H9 (cell line): Measurements from ENCODE around the gene ANXA9. TPM values are rescaled to one million over a fixed set of nuclear protein-coding genes. Genes with fewer than 3 reads are reported as not detected.

Source experiments
- DNase-seq: peaks from one replicate; pipeline ENCODE4 v3.0.0-alpha.2; 2017
- H2AFZ ChIP-seq: one replicate; pipeline ENCODE4 v1.6.1; 2013; ENCODE audit warnings: mild to moderate bottlenecking, low read length, control low read depth, moderate library complexity
- H2AK5ac ChIP-seq: 2 replicates; pipeline ENCODE4 v1.6.1; 2013; ENCODE audit warnings: low read length, control low read depth, mixed read lengths; ENCODE audit not compliant: insufficient read length
- H2BK120ac ChIP-seq: one replicate; pipeline ENCODE4 v1.6.1; 2013; ENCODE audit warnings: low read depth, mild to moderate bottlenecking, low read length, control low read depth, inconsistent platforms; ENCODE audit not compliant: poor library complexity, severe bottlenecking
- H2BK12ac ChIP-seq: 2 replicates; pipeline ENCODE4 v1.6.1; 2013; ENCODE audit warnings: low read length, control low read depth, mixed read lengths, low read depth; ENCODE audit not compliant: insufficient read length
- H2BK15ac ChIP-seq: 2 replicates; pipeline ENCODE4 v1.6.1; 2013; ENCODE audit warnings: low read depth, low read length, control low read depth
- H2BK20ac ChIP-seq: one replicate; pipeline ENCODE4 v1.6.1; 2013; ENCODE audit warnings: low read depth, mild to moderate bottlenecking, low read length, control low read depth, inconsistent platforms; ENCODE audit not compliant: poor library complexity, severe bottlenecking
- H2BK5ac ChIP-seq: 2 replicates; pipeline ENCODE4 v1.6.1; 2013; ENCODE audit warnings: low read length, control low read depth, mixed read lengths; ENCODE audit not compliant: insufficient read length
- H3K14ac ChIP-seq: 2 replicates; pipeline ENCODE4 v1.6.1; 2013; ENCODE audit warnings: low read length, control low read depth; ENCODE audit not compliant: insufficient read depth
- H3K18ac ChIP-seq: 2 replicates; pipeline ENCODE4 v1.6.1; 2013; ENCODE audit warnings: low read depth, mild to moderate bottlenecking, mixed read lengths, low read length, control low read depth; ENCODE audit not compliant: insufficient read length
- H3K23ac ChIP-seq: 2 replicates; pipeline ENCODE4 v1.6.1; 2013; ENCODE audit warnings: low read length, control low read depth, mixed read lengths, low read depth; ENCODE audit not compliant: insufficient read length
- H3K23me2 ChIP-seq: 2 replicates; pipeline ENCODE4 v1.6.1; 2013; ENCODE audit warnings: low read depth, mild to moderate bottlenecking, mixed read lengths, low read length, control low read depth; ENCODE audit not compliant: insufficient read length, poor library complexity, severe bottlenecking
- H3K27ac ChIP-seq: 2 replicates; pipeline ENCODE4 v1.5.1; 2013; ENCODE audit warnings: low read length, control low read depth, mixed read lengths, low read depth; ENCODE audit not compliant: insufficient read length
- H3K27me3 ChIP-seq: 2 replicates; pipeline ENCODE4 v1.6.1; 2013; ENCODE audit warnings: low read length, control low read depth, inconsistent platforms; ENCODE audit not compliant: insufficient read depth
- H3K4ac ChIP-seq: 2 replicates; pipeline ENCODE4 v1.6.1; 2013; ENCODE audit warnings: low read depth, mild to moderate bottlenecking, control low read depth, inconsistent platforms, low read length, moderate library complexity
- H3K4me1 ChIP-seq: 2 replicates; pipeline ENCODE4 v1.6.1; 2013; ENCODE audit warnings: low read length, control low read depth, inconsistent platforms; ENCODE audit not compliant: insufficient read depth
- H3K4me2 ChIP-seq: 2 replicates; pipeline ENCODE4 v1.6.1; 2013; ENCODE audit warnings: low read length, control low read depth, mixed read lengths; ENCODE audit not compliant: insufficient read length, insufficient read depth
- H3K56ac ChIP-seq: 2 replicates; pipeline ENCODE4 v1.6.1; 2013; ENCODE audit warnings: low read depth, mild to moderate bottlenecking, mixed read lengths, low read length, control low read depth; ENCODE audit not compliant: insufficient read length
- H3K79me1 ChIP-seq: 2 replicates; pipeline ENCODE4 v1.6.1; 2013; ENCODE audit warnings: low read depth, mild to moderate bottlenecking, moderate library complexity, low read length, control low read depth, inconsistent platforms; ENCODE audit not compliant: insufficient read depth, poor library complexity, severe bottlenecking
- H3K79me2 ChIP-seq: 2 replicates; pipeline ENCODE4 v1.6.1; 2013; ENCODE audit warnings: low read length, control low read depth, inconsistent platforms; ENCODE audit not compliant: insufficient read depth
- H3K9ac ChIP-seq: 2 replicates; pipeline ENCODE4 v1.6.1; 2013; ENCODE audit warnings: low read length, control low read depth, mixed read lengths; ENCODE audit not compliant: insufficient read length; ENCODE audit errors: extremely low read depth
- H3K9me3 ChIP-seq: one replicate; pipeline ENCODE4 v1.6.1; 2013; ENCODE audit warnings: low read depth, low read length, inconsistent platforms; ENCODE audit not compliant: control insufficient read depth
- H3T11ph ChIP-seq: one replicate; pipeline ENCODE4 v1.6.1; 2013; ENCODE audit warnings: mild to moderate bottlenecking, low read length, control low read depth, inconsistent platforms
- H4K20me1 ChIP-seq: one replicate; pipeline ENCODE4 v1.6.1; 2013; ENCODE audit not compliant: control insufficient read depth, insufficient read length, insufficient read depth
- H4K5ac ChIP-seq: 2 replicates; pipeline ENCODE4 v1.6.1; 2013; ENCODE audit warnings: low read depth, mild to moderate bottlenecking, mixed read lengths, low read length, control low read depth; ENCODE audit not compliant: insufficient read length
- H4K8ac ChIP-seq: replicated peaks from 2 replicates; pipeline ENCODE4 v1.6.1; 2013; ENCODE audit warnings: low read length, control low read depth, mixed read lengths, low read depth; ENCODE audit not compliant: insufficient read length
- H4K91ac ChIP-seq: 2 replicates; pipeline ENCODE4 v1.6.1; 2013; ENCODE audit warnings: low read depth, mild to moderate bottlenecking, moderate library complexity, mixed read lengths, low read length, control low read depth; ENCODE audit not compliant: insufficient read length
- H3K27ac Mint-ChIP-seq, 3 experiments: 2 replicates in 2 of 3; 3 replicates in 1 of 3; pipeline ENCODE4 v1.8.0; 2020 to 2021; ENCODE audit warnings: mixed read lengths in 3 of 3, mild to moderate bottlenecking in 1 of 3, moderate library complexity in 1 of 3
- H3K27me3 Mint-ChIP-seq: 2 replicates; pipeline ENCODE4 v1.8.0; 2021; ENCODE audit warnings: low read depth, mild to moderate bottlenecking, moderate library complexity, mixed read lengths
- H3K36me3 Mint-ChIP-seq, 3 experiments: 2 replicates in 2 of 3; 3 replicates in 1 of 3; pipeline ENCODE4 v1.8.0; 2020 to 2021; ENCODE audit warnings: low read depth in 3 of 3, mixed read lengths in 3 of 3; ENCODE audit not compliant: insufficient read depth in 1 of 3
- H3K4me1 Mint-ChIP-seq, 2 experiments: 2 replicates each; pipeline ENCODE4 v1.8.0; 2020; ENCODE audit warnings: mixed read lengths in 2 of 2
- H3K4me3 Mint-ChIP-seq, 2 experiments: 2 replicates in 1 of 2; 3 replicates in 1 of 2; pipeline ENCODE4 v1.8.0; 2020 to 2021; ENCODE audit warnings: mild to moderate bottlenecking in 2 of 2, mixed read lengths in 2 of 2, moderate library complexity in 1 of 2
- H3K9me3 Mint-ChIP-seq, 2 experiments: 2 replicates in 1 of 2; 3 replicates in 1 of 2; pipeline ENCODE4 v1.8.0; 2020; ENCODE audit warnings: mild to moderate bottlenecking in 2 of 2, mixed read lengths in 2 of 2, moderate library complexity in 1 of 2
- CTCF ChIP-seq: fragments of 200-600 bp; sonication (generic); conservative IDR thresholded peaks from 3 replicates; pipeline ENCODE4 v1.8.0; 2021; ENCODE audit warnings: antibody characterized with exemption, mild to moderate bottlenecking
- WGBS: extraction: QIAGEN DNeasy Blood & Tissue Kit; methylation state at CpG from one replicate; pipeline ENCODE4 v1.1.7; 2013; ENCODE audit warnings: missing lambda C conversion rate, low lambda C conversion rate, mixed read lengths; ENCODE audit not compliant: insufficient read length; ENCODE audit errors: extremely low coverage; 5-methylcytosine and 5-hydroxymethylcytosine counted together
- total RNA-seq: library from RNA; stranded (reverse); gene quantifications from 2 replicates; pipeline ENCODE4 v1.2.1, GENCODE V29; 2021

Gene ANXA9
- total RNA-seq, 1 experiment from 2014 or later = 0.92 TPM

GRCh38 chr1:150999926-151000325 lies 17.8 kb downstream of the ANXA9 start:
- no peak overlapping the region for H4K91ac ChIP-seq
- H3K4me2 ChIP-seq = no peak overlapping the region
- no peak overlapping the region for H3T11ph ChIP-seq
- no peak overlapping the region for H4K5ac ChIP-seq
- Mint-ChIP-seq H3K4me3 (no peak overlapping the region), H3K4me1 (peaks cover 5 to 10% of the 10 kb centered on the region in 2 experiments), H3K27me3 (no peaks in the 10 kb centered on the region), H3K27ac (no peak overlapping the region), H3K9me3 (no peaks in the 10 kb centered on the region), H3K36me3 (peaks cover 0 to 10% (median 5%) of the 10 kb centered on the region in 3 experiments; a peak in 2 of 7 replicates)
- no peaks in the 10 kb centered on the region for H3K79me1 ChIP-seq
- H3K27ac ChIP-seq = no peak overlapping the region
- H3K27me3 ChIP-seq = no peaks in the 10 kb centered on the region
- no peak overlapping the region for H2BK5ac ChIP-seq
- no peak overlapping the region for H3K23ac ChIP-seq
- H4K8ac ChIP-seq = no peak overlapping the region
- DNase-seq = no peak
- no CpG with 5 or more reads among the region's 2 CpGs for WGBS
- H2AK5ac ChIP-seq = no peak overlapping the region
- H2BK15ac ChIP-seq = no peak overlapping the region
- no peak overlapping the region for H2BK12ac ChIP-seq
- no peaks in the 10 kb centered on the region for H3K23me2 ChIP-seq
- no peak overlapping the region for H2AFZ ChIP-seq
- H3K9me3 ChIP-seq = no peaks in the 10 kb centered on the region
- TF ChIP-seq CTCF = no peak
- no peak overlapping the region for H3K56ac ChIP-seq
- H3K18ac ChIP-seq = no peak overlapping the region
- no peak overlapping the region for H3K4ac ChIP-seq
- H3K14ac ChIP-seq = no peak overlapping the region
- peaks cover 3% of the 10 kb centered on the region; the same call in 1 of the 2 replicates for H3K4me1 ChIP-seq
- no peaks in the 10 kb centered on the region for H3K79me2 ChIP-seq
- no peak overlapping the region for H2BK120ac ChIP-seq
- no peak overlapping the region for H2BK20ac ChIP-seq
- H3K9ac ChIP-seq = no peak overlapping the region
- no peaks in the 10 kb centered on the region for H4K20me1 ChIP-seq
